ENCODE results near the gene TSHR.

DNA sequence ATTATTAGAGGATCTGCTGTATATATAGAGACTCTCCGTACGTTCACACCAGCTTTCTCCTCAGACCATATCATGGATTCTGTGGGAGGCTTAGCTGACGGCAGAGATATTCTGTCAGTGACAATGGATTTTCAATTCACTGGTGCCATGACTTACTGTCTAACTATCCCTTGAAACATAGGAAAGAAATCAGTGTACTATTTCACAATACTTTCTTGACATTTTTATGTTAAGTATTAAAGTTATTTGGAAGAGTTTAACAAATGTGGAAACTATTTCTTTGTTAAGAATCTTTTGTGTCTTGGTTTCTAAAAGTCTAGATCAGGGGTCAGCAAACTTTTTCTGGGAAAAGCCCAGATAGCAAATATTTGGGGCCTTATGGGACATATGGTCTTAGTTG lies 146.8 kb downstream of the TSHR start:
- TF ChIP-seq, protein P1, sequence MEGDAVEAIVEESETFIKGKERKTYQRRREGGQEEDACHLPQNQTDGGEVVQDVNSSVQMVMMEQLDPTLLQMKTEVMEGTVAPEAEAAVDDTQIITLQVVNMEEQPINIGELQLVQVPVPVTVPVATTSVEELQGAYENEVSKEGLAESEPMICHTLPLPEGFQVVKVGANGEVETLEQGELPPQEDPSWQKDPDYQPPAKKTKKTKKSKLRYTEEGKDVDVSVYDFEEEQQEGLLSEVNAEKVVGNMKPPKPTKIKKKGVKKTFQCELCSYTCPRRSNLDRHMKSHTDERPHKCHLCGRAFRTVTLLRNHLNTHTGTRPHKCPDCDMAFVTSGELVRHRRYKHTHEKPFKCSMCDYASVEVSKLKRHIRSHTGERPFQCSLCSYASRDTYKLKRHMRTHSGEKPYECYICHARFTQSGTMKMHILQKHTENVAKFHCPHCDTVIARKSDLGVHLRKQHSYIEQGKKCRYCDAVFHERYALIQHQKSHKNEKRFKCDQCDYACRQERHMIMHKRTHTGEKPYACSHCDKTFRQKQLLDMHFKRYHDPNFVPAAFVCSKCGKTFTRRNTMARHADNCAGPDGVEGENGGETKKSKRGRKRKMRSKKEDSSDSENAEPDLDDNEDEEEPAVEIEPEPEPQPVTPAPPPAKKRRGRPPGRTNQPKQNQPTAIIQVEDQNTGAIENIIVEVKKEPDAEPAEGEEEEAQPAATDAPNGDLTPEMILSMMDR (IDR thresholded peaks at IDR 0.05), result no peak
- TF ChIP-seq KAT7 (CRISPR knock-in tag; IDR thresholded peaks at IDR 0.05; ENCODE audit: borderline replicate concordance) (no peak), NFATC4 (CRISPR knock-in tag; IDR thresholded peaks at IDR 0.05) (no peak), ZNF121 (CRISPR knock-in tag; IDR thresholded peaks at IDR 0.05) (no peak), ETV6 (CRISPR knock-in tag; IDR thresholded peaks at IDR 0.05) (no peak), NFYB (CRISPR knock-in tag; conservative IDR thresholded peaks at IDR 0.05; ENCODE audit: low read depth) (no peak), ESRRA (CRISPR knock-in tag; IDR thresholded peaks at IDR 0.05; ENCODE audit: borderline replicate concordance) (no peak), CREM (CRISPR knock-in tag; IDR thresholded peaks at IDR 0.05) (no peak), ZNF423 (CRISPR knock-in tag; IDR thresholded peaks at IDR 0.05) (no peak), SP1 (CRISPR knock-in tag; conservative IDR thresholded peaks at IDR 0.05) (no peak)
- TF ChIP-seq, protein P2, sequence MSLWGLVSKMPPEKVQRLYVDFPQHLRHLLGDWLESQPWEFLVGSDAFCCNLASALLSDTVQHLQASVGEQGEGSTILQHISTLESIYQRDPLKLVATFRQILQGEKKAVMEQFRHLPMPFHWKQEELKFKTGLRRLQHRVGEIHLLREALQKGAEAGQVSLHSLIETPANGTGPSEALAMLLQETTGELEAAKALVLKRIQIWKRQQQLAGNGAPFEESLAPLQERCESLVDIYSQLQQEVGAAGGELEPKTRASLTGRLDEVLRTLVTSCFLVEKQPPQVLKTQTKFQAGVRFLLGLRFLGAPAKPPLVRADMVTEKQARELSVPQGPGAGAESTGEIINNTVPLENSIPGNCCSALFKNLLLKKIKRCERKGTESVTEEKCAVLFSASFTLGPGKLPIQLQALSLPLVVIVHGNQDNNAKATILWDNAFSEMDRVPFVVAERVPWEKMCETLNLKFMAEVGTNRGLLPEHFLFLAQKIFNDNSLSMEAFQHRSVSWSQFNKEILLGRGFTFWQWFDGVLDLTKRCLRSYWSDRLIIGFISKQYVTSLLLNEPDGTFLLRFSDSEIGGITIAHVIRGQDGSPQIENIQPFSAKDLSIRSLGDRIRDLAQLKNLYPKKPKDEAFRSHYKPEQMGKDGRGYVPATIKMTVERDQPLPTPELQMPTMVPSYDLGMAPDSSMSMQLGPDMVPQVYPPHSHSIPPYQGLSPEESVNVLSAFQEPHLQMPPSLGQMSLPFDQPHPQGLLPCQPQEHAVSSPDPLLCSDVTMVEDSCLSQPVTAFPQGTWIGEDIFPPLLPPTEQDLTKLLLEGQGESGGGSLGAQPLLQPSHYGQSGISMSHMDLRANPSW (CRISPR knock-in tag; conservative IDR thresholded peaks at IDR 0.05; ENCODE audit: low read depth), result no peak
- TF ChIP-seq, protein P3, sequence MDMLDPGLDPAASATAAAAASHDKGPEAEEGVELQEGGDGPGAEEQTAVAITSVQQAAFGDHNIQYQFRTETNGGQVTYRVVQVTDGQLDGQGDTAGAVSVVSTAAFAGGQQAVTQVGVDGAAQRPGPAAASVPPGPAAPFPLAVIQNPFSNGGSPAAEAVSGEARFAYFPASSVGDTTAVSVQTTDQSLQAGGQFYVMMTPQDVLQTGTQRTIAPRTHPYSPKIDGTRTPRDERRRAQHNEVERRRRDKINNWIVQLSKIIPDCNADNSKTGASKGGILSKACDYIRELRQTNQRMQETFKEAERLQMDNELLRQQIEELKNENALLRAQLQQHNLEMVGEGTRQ (CRISPR knock-in tag; IDR thresholded peaks at IDR 0.05), result no peak
- TF ChIP-seq, protein P4, sequence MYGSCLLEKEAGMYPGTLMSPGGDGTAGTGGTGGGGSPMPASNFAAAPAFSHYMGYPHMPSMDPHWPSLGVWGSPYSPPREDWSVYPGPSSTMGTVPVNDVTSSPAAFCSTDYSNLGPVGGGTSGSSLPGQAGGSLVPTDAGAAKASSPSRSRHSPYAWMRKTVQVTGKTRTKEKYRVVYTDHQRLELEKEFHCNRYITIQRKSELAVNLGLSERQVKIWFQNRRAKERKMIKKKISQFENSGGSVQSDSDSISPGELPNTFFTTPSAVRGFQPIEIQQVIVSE (CRISPR knock-in tag; IDR thresholded peaks at IDR 0.05; ENCODE audit: borderline replicate concordance), result no peak
